Measurements from ENCODE around the gene ACTA2.

DNA sequence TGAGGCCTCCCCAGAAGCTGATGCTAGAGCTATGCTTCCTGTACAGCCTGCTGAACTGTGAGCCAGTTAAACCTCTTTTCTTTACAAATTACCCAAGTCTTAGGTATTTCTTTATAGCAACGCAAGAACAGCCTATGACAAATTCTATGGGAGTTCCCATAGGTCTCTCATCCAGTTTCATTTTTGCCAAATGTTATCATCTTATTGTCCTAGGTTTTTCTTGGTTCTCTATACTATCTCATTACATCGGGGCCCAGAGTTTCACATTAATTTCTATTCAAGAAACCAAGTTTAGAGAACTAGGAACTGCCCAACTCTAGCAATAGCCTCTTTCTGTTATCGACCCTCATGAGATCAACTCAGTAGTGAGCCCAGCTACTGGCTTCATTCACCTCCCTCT, 15.9 kb downstream of the ACTA2 start:
- TF ChIP-seq, protein P1, sequence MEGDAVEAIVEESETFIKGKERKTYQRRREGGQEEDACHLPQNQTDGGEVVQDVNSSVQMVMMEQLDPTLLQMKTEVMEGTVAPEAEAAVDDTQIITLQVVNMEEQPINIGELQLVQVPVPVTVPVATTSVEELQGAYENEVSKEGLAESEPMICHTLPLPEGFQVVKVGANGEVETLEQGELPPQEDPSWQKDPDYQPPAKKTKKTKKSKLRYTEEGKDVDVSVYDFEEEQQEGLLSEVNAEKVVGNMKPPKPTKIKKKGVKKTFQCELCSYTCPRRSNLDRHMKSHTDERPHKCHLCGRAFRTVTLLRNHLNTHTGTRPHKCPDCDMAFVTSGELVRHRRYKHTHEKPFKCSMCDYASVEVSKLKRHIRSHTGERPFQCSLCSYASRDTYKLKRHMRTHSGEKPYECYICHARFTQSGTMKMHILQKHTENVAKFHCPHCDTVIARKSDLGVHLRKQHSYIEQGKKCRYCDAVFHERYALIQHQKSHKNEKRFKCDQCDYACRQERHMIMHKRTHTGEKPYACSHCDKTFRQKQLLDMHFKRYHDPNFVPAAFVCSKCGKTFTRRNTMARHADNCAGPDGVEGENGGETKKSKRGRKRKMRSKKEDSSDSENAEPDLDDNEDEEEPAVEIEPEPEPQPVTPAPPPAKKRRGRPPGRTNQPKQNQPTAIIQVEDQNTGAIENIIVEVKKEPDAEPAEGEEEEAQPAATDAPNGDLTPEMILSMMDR (IDR thresholded peaks at IDR 0.05), result no peak
- no peak for TF ChIP-seq ZFX (IDR thresholded peaks at IDR 0.05; ENCODE audit: borderline replicate concordance)
